VCaP (cell line): ENCODE measurements around the gene GAK.

Experiments used
- H3K27ac ChIP-seq: fragments of 450-650 bp; 2 replicates; pipeline ENCODE4 v1.5.1; 2017
- TF ChIP-seq, protein P1 (sequence below): fragments of 450-650 bp; conservative IDR thresholded peaks from 2 replicates; pipeline ENCODE4 v1.5.1; 2017; ENCODE audit warnings: mild to moderate bottlenecking, moderate library complexity

Gene GAK

GRCh38 chr4:827209-828081, 104.7 kb downstream of the GAK start:
- no peak overlapping the region for H3K27ac ChIP-seq
- TF ChIP-seq, protein P1, sequence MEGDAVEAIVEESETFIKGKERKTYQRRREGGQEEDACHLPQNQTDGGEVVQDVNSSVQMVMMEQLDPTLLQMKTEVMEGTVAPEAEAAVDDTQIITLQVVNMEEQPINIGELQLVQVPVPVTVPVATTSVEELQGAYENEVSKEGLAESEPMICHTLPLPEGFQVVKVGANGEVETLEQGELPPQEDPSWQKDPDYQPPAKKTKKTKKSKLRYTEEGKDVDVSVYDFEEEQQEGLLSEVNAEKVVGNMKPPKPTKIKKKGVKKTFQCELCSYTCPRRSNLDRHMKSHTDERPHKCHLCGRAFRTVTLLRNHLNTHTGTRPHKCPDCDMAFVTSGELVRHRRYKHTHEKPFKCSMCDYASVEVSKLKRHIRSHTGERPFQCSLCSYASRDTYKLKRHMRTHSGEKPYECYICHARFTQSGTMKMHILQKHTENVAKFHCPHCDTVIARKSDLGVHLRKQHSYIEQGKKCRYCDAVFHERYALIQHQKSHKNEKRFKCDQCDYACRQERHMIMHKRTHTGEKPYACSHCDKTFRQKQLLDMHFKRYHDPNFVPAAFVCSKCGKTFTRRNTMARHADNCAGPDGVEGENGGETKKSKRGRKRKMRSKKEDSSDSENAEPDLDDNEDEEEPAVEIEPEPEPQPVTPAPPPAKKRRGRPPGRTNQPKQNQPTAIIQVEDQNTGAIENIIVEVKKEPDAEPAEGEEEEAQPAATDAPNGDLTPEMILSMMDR = no peak

DNA sequence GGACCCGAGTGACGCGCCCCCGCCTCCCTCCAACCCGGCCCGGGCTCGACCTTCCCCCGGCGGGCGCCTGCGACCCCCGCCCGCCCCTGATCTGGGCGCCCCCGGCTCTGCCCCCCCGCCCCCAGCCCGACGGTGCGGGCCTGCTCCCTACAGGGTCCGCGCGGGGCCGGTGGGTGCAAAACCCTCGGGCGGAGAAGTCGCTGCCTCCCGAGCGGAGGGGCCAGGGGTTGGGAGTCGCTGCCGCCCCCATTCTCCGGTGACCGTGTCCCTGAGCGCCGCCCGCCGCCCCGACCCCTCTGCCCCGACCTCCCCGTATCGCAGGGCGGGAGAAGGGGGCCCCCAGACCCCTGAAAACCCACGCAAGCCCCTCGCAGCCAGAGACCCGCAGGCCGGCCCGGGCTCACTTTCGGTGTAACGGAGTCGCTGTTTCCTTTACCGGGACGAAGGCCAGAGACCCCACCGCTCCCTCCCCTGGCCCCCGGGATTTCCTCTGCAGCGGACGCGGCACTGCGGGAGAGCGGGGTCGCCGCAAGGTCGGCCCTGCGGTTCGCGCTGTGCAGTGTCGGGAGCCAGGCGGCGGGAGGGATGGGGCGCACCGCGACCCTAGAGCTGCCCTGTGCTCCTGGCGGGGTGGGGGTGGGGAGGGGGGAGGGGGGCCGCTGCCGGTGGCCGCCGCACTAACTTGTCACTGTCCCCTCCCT, 105.5 kb downstream of the GAK start:
- TF ChIP-seq, protein P1 = no peak
- H3K27ac ChIP-seq = no peak overlapping the region

- H3K27ac ChIP-seq = peak within 1 kb of the TSS; percentile 75; the same call in 1 of the 2 replicates
- TF ChIP-seq, protein P1 = no peak
Observed at GRCh38 chr4:825971-826330, 106.2 kb downstream of the GAK start, which contains the start of gene CPLX1. Gene CPLX1, minus strand, starts transcription at chr4:826129. Its CDS starts 1,607 bp downstream, at chr4:824522.

DNA sequence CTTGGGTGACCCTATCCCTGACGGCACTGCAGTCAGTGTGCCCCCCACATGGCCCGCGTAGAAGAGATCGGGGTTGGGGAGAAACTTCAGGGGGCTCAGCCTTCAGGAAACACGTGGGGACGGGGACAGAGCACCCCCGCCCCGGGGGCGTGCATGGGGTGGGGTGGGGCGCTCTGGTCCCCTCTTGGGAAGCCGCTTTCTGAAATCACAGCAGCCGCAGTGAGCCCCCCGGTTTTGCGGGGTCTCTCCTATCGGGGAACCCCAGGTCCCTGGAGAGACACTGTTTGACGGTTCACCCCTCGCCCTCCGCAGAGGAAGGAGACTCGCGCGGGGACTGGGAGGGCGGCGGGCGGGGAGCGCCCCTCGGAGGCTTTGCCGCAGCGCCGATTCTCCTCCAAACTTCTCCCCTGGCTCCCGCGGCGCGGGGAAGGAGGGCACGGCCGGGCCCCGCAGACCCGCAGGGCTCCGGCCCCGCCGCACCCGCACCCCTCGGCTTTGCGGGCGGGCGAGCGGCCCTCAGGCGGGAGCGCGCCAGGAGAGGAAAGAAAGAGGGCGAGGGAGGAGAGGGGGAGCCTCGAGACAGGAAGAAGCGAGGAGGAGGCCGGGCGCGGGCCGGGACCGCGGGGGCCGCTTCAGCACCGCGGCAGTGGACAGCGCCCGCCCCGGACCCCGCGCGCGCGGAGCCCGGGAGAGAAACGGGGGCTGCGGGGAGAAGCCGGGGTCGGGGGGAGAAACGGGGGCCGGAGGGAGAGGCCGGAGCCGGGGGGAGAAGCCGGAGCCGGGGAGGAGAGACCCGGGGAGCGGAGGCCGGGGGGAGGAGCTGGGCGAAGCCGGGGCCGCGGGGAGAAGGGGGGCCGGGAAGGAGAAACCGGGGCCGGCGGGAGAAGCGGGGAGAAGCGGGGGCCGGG, 106.8 kb downstream of the GAK start:
- peak overlapping the region; percentile 75; the same call in 1 of the 2 replicates for H3K27ac ChIP-seq
- TF ChIP-seq, protein P1 = no peak

GRCh38 chr4:824461-825062, 107.6 kb downstream of the GAK start:
- H3K27ac ChIP-seq = peak overlapping the region; percentile 75; the same call in 1 of the 2 replicates
- TF ChIP-seq, protein P1 = no peak

DNA sequence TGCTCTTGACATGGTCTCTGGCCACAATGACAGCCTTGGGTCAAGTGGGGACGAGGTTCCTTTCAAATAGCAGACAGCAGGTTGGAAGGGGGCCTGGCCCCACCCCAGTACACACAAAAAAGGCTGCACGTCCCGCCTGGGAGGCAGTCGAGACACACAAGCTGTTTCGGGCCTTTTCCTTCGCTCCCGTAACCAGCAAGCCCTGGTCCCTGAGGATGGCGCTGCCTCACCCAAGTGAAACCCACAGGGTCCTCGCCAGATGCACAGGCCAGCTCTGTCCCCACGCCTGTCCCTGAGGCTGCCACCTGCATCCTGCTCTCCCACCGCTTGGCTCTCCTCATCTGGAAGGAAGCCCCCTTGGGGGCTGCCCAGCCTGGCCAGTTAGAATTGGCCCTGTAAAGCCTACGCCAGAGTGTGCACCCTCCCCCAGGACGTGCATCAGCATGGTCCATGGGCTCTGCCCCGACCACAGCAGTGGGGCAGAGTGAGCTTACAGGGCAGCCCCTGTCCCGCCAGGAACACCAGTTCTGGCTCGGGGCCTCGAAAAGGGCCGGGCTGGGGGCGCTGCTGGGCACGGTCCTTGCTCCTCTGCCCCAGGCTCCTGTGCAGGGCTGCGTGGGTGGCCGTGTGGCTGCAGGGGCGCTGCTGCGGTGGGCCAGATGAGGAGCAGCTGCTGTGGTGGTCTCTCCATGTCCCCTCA, 108.2 kb downstream of the GAK start:
- H3K27ac ChIP-seq = no peak overlapping the region; the same call in 1 of the 2 replicates
- TF ChIP-seq, protein P1 = no peak
